Measurements from ENCODE around the gene ANO1. TPM values are rescaled to one million over a fixed set of nuclear protein-coding genes. Genes with fewer than 3 reads are reported as not detected.

Gene ANO1
- total RNA-seq, 2 experiments from 2014 or later: not detected

- H3K9me3 Mint-ChIP-seq: no peaks in the 10 kb centered on the region
- H3K9me3 ChIP-seq (ENCODE audit: control insufficient read depth in 1 of 2, insufficient read depth in 1 of 2, low read length in 2 of 2): no peaks in the 10 kb centered on the region
- no peak for TF ChIP-seq CTCF (IDR thresholded peaks at IDR 0.05)
Observed at GRCh38 chr11:70100280-70100603, 22.1 kb downstream of the ANO1 start.

DNA sequence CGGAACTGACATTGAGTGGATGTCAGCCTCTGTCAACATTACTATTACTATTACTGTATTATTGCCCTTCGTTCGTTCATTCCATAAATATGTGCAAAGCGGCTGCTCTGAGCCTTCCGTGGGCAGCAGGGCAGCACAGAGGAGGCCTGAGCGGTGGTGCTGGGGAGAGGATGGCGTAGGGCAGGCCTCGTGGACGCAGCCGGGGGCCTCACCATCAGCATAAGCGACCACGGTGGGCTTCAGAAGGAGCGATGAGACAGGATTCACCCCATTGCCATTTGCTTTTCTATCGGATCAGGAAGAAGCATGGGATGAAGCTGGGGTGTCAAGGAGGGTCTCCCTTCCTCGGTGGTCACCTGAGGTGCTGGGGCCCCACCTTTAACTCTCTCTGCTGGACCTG, 22.7 kb downstream of the ANO1 start:
- TF ChIP-seq CTCF (IDR thresholded peaks at IDR 0.05): no peak
- no peaks in the 10 kb centered on the region for H3K4me1 Mint-ChIP-seq (ENCODE audit: low read depth)
- CTCF ChIA-PET: no interaction called here
- H3K27ac ChIP-seq (ENCODE audit: low read depth in 1 of 2, low read length in 2 of 2): no peak overlapping the region
- POLR2A ChIA-PET: no interaction called here
- intact Hi-C loops (cut with DNase I, micrococcal nuclease): no loop called here
- DNase-seq (no peak), ATAC-seq (ENCODE audit: poor library complexity) (no peak)
- H3K4me1 ChIP-seq (ENCODE audit: insufficient read depth, low read length): no peaks in the 10 kb centered on the region
- H3K9me3 ChIP-seq (ENCODE audit: control insufficient read depth in 1 of 2, insufficient read depth in 1 of 2, low read length in 2 of 2): no peaks in the 10 kb centered on the region
- no peak overlapping the region for H3K4me3 ChIP-seq (ENCODE audit: low read length)
- no peak overlapping the region for H3K27ac Mint-ChIP-seq
- H3K27me3 Mint-ChIP-seq: peaks cover 4% of the 10 kb centered on the region
- peaks cover 0 to 4% of the 10 kb centered on the region in 2 experiments for H3K27me3 ChIP-seq (ENCODE audit: control insufficient read depth in 1 of 2, insufficient read depth in 2 of 2, low read length in 2 of 2)
- H3K9me3 Mint-ChIP-seq: no peaks in the 10 kb centered on the region
- H3K36me3 ChIP-seq (ENCODE audit: insufficient read depth, low read length): no peaks in the 10 kb centered on the region
- no peak overlapping the region for H3K4me3 Mint-ChIP-seq
- H3K36me3 Mint-ChIP-seq (ENCODE audit: low read depth): no peaks in the 10 kb centered on the region

More at GRCh38 chr11:70100280-70100603, 22.1 kb downstream of the ANO1 start:
- H3K36me3 ChIP-seq (ENCODE audit: insufficient read depth, low read length): no peaks in the 10 kb centered on the region
- no peaks in the 10 kb centered on the region for H3K4me1 ChIP-seq (ENCODE audit: insufficient read depth, low read length)
- CTCF ChIA-PET: no interaction called here
- H3K27ac ChIP-seq (ENCODE audit: low read depth in 1 of 2, low read length in 2 of 2): no peak overlapping the region
- no peak for ATAC-seq (ENCODE audit: poor library complexity)
- peaks cover 0 to 4% of the 10 kb centered on the region in 2 experiments for H3K27me3 ChIP-seq (ENCODE audit: control insufficient read depth in 1 of 2, insufficient read depth in 2 of 2, low read length in 2 of 2)
- peaks cover 4% of the 10 kb centered on the region for H3K27me3 Mint-ChIP-seq
- no peaks in the 10 kb centered on the region for H3K36me3 Mint-ChIP-seq (ENCODE audit: low read depth)
- H3K4me3 Mint-ChIP-seq: no peak overlapping the region
- POLR2A ChIA-PET: no interaction called here
- H3K27ac Mint-ChIP-seq: no peak overlapping the region
- H3K4me3 ChIP-seq (ENCODE audit: low read length): no peak overlapping the region
- H3K4me1 Mint-ChIP-seq (ENCODE audit: low read depth): no peaks in the 10 kb centered on the region
- DNase-seq: no peak
- intact Hi-C loops (cut with DNase I, micrococcal nuclease): no loop called here

DNA sequence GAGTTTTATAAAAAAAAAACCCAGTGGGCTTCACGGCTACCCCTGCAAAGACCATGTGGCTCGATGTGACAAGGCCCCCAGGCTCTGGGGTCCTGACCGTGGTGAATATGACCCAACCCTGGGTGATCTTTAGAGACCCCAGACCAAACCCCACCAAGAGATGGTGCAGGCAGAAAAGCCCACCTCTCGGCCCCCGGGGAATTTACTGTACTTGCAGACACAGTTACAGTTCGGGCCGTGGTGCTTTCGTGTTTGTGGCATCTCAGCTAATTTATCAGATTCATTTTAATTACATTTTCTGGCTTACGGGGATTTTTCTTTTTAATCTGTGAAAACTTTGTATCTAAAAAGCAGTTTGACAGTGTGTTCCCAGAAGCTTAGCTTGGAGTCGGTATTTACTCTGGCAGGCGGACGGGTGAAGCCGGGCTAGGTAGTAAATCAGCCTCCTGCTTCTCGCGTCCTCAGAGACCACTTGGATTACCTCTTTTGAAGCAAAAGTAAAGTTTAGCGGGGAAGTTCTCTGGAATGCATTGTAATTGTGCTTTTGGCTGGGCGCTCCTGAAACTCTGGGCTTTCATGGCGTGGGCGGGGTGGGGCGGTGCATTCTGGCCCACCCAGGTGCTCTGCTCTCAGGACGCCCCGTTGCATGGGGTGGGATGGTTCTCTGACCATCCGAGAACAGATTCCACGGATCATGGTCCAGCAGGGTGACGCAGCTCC, 25.3 kb downstream of the ANO1 start:
- CTCF ChIA-PET: no interaction called here
- Histone ChIP-seq H3K27me3 (ENCODE audit: control insufficient read depth in 1 of 2, insufficient read depth in 2 of 2, low read length in 2 of 2) (peaks cover 0 to 2% of the 10 kb centered on the region in 2 experiments), H3K9me3 (ENCODE audit: control insufficient read depth in 1 of 2, insufficient read depth in 1 of 2, low read length in 2 of 2) (no peaks in the 10 kb centered on the region), H3K4me3 (ENCODE audit: low read length) (no peak overlapping the region), H3K36me3 (ENCODE audit: insufficient read depth, low read length) (no peaks in the 10 kb centered on the region), H3K4me1 (ENCODE audit: insufficient read depth, low read length) (no peaks in the 10 kb centered on the region), H3K27ac (ENCODE audit: low read depth in 1 of 2, low read length in 2 of 2) (no peak overlapping the region)
- POLR2A ChIA-PET: no interaction called here
- no peak overlapping the region for H3K4me3 Mint-ChIP-seq
- H3K27me3 Mint-ChIP-seq: peaks cover 9% of the 10 kb centered on the region
- no peak overlapping the region for H3K27ac Mint-ChIP-seq
- H3K9me3 Mint-ChIP-seq: no peaks in the 10 kb centered on the region
- intact Hi-C loops (cut with DNase I, micrococcal nuclease): no loop called here
- no peak for ATAC-seq (ENCODE audit: poor library complexity)
- H3K4me1 Mint-ChIP-seq (ENCODE audit: low read depth): no peaks in the 10 kb centered on the region
- H3K36me3 Mint-ChIP-seq (ENCODE audit: low read depth): no peaks in the 10 kb centered on the region
- TF ChIP-seq CTCF (IDR thresholded peaks at IDR 0.05): no peak
- DNase-seq: no peak

Data from CD4-positive, alpha-beta T cell (primary cell).